ENCODE data around the gene MAMDC4.
"Not testable (repeated sequence)": the region's sequence is repeated elsewhere in the genome, so short reads cannot be mapped to it uniquely, and the experiment has no call there.

Gene MAMDC4

GRCh38 chr9:136842380-136842948 is 9.7 kb upstream of the MAMDC4 start, which contains the start of gene AJM1:
Gene AJM1 (plus strand): TSS chr9:136842478. CDS start chr9:136844415, 1,937 bp downstream.
- peak within 1 kb of the TSS; percentile 32 for H3K4me3 ChIP-seq (replicated peaks; ENCODE audit: low read depth, low read length)
- TF ChIP-seq, protein P1, sequence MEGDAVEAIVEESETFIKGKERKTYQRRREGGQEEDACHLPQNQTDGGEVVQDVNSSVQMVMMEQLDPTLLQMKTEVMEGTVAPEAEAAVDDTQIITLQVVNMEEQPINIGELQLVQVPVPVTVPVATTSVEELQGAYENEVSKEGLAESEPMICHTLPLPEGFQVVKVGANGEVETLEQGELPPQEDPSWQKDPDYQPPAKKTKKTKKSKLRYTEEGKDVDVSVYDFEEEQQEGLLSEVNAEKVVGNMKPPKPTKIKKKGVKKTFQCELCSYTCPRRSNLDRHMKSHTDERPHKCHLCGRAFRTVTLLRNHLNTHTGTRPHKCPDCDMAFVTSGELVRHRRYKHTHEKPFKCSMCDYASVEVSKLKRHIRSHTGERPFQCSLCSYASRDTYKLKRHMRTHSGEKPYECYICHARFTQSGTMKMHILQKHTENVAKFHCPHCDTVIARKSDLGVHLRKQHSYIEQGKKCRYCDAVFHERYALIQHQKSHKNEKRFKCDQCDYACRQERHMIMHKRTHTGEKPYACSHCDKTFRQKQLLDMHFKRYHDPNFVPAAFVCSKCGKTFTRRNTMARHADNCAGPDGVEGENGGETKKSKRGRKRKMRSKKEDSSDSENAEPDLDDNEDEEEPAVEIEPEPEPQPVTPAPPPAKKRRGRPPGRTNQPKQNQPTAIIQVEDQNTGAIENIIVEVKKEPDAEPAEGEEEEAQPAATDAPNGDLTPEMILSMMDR (IDR thresholded peaks at IDR 0.05; ENCODE audit: low read depth, low read length, missing control alignments) = peak; percentile 82
- DNase-seq (ENCODE audit: extremely low read depth, low read depth) = not testable (repeated sequence)

DNA sequence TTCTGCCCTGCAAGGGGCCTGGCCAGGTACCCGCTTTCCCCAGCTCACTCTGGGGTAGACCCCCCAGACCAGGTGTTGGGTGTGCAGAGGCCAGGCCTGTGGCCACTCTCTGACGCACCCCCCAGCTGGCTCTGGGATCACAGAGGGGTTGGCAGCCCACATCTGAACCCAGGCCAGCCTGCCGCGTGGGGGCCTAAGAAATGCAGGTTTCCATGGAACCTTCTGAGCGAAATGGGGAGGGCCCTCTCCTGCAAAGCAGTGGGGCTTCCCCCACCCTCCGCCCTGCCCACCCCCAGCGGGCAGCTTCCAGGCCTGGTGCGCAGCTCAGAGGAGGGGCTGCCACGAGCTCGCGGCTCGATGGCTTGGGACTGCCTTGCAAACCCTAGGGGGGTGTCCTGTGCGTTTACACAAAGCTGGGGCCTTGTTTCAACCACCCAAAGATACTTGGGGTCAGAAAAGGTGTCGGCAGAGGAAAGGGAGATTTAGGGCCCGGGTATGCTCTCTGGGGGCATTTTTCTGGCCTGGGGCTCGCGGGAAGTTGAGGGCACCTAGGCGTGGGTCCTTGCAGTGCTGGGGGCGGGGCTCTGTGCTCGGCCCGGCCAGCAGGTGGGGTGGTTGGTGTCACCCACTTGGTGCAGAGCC is 8.9 kb upstream of the MAMDC4 start:
- not testable (repeated sequence) for DNase-seq (ENCODE audit: extremely low read depth, low read depth); H3K4me3 ChIP-seq (replicated peaks; ENCODE audit: low read depth, low read length)

DNA sequence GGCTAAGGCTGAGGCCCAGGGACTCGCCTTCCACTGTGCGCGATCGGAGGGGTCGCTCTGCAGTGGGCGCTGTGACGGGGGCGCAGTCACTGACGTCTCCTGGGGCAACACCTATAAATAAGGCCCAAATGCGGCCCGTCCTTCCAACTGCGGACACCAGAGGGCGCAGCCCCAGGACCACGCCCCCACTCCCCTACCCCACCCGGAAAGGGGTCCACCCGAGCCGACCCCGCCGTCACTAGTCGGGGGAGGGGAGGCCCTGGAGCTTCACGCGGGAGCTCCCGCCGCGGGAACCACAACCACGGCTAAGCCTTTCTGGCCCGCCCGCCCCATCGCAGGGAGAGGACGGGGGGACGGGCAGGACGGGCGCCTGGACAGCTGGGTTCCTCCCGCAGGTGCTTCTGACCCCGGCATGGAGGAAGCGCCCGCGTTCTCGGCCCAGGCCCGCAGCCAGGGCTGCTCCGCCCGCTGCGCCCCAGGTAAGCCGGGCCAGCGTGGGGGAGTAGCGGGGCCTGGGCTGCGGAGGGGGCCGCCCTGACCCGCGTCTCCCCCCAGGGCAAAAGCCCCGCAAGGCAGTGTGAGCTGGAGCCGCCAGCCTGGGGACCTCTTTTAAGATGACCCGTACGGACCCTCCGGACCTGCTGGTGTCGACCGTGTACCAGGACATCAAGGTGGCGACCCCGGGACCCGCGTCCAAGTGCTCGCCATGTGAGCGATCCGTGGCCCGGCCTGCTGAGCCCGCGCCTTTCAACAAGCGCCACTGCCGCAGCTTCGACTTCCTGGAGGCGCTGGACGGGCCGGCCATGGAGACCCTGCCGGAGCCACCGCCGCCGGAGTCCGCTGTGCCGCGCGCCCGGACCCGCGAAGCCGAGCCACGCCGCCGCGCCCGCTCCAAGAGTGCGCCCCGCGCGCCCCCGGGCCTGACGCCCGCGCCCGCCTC is 8.1 kb upstream of the MAMDC4 start:
- TF ChIP-seq, protein P1 (IDR thresholded peaks at IDR 0.05; ENCODE audit: low read depth, low read length, missing control alignments) = peak; percentile 24

GRCh38 chr9:136844761-136845464 is 7.2 kb upstream of the MAMDC4 start:
- TF ChIP-seq, protein P1 (IDR thresholded peaks at IDR 0.05; ENCODE audit: low read depth, low read length, missing control alignments) = no peak
- no peak for DNase-seq (ENCODE audit: extremely low read depth, low read depth)
- H3K4me3 ChIP-seq (replicated peaks; ENCODE audit: low read depth, low read length) = no peak overlapping the region

More for the DNA sequence above, 8.1 kb upstream of the MAMDC4 start:
- not testable (repeated sequence) for H3K4me3 ChIP-seq (replicated peaks; ENCODE audit: low read depth, low read length); DNase-seq (ENCODE audit: extremely low read depth, low read depth)

- DNase-seq (ENCODE audit: extremely low read depth, low read depth) = no peak
- TF ChIP-seq, protein P1 (IDR thresholded peaks at IDR 0.05; ENCODE audit: low read depth, low read length, missing control alignments) = no peak
- no peak overlapping the region for H3K4me3 ChIP-seq (replicated peaks; ENCODE audit: low read depth, low read length)
Observed at GRCh38 chr9:136845465-136846260, 6.5 kb upstream of the MAMDC4 start.

DNA sequence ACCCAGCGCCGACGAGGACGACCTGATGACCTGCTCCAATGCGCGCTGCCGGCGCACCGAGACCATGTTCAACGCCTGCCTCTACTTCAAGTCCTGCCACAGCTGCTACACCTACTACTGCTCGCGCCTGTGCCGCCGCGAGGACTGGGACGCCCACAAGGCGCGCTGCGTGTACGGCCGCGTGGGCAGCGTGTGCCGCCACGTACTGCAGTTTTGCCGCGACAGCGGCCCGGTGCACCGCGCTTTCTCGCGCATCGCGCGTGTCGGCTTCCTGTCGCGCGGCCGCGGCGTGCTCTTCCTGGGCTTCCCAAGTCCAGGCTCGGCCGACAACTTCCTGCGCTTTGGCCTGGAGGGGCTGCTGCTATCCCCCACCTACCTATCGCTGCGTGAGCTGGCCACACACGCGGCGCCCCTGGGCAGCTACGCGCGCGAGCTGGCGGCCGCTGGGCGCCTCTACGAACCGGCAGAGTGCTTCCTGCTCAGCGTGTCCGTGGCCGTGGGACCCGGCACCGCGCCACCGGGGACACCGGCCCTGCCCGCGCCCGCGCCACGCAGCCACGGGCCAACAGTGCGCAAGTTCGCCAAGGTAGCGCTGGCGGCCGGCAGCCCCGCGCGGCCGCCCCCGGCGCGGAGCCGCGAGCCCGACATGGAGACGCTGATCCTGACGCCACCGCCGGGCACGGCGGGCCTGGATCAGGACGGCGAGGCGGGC is 5.6 kb upstream of the MAMDC4 start:
- DNase-seq (ENCODE audit: extremely low read depth, low read depth) = no peak
- H3K4me3 ChIP-seq (replicated peaks; ENCODE audit: low read depth, low read length) = no peak overlapping the region
- TF ChIP-seq, protein P1 (IDR thresholded peaks at IDR 0.05; ENCODE audit: low read depth, low read length, missing control alignments) = no peak

Measured in HFF-Myc (cell line).